Activated CD4-positive, alpha-beta T cell treated with anti-CD3 and anti-CD28 coated beads, Interleukin-2, amount 10 ng/mL, durations not matched to agents 7 days and 5 days (primary cell): ENCODE data around the gene POGZ. TPM values are rescaled to one million over a fixed set of nuclear protein-coding genes. Genes with fewer than 3 reads are reported as not detected.

Experiments
- CTCF ChIA-PET: fragments of 350-600 bp; sonication (Branson Sonifier 250); formaldehyde crosslinking; loops from one replicate; lab custom pipeline; 2021; ENCODE audit warnings: antibody characterized with exemption; lab: Charles Lee
- POLR2A ChIA-PET: fragments of 350-600 bp; sonication (Branson Sonifier 250); formaldehyde crosslinking; loops from one replicate; lab custom pipeline; 2021; ENCODE audit warnings: antibody characterized with exemption; lab: Charles Lee
- DNase-seq: peaks from one replicate; pipeline ENCODE4 v3.0.0-alpha.2; 2020
- H3K27ac Mint-ChIP-seq: one replicate; pipeline ENCODE4 v1.8.0; 2021; ENCODE audit warnings: mild to moderate bottlenecking, moderate library complexity, mixed read lengths
- H3K27me3 Mint-ChIP-seq: one replicate; pipeline ENCODE4 v1.8.0; 2021; ENCODE audit warnings: mixed read lengths
- H3K36me3 Mint-ChIP-seq: one replicate; pipeline ENCODE4 v1.8.0; 2021; ENCODE audit warnings: low read depth, mixed read lengths
- H3K4me1 Mint-ChIP-seq: one replicate; pipeline ENCODE4 v1.8.0; 2021; ENCODE audit warnings: mixed read lengths
- H3K4me3 Mint-ChIP-seq: one replicate; pipeline ENCODE4 v1.8.0; 2021; ENCODE audit warnings: mild to moderate bottlenecking, moderate library complexity, mixed read lengths
- H3K9me3 Mint-ChIP-seq: one replicate; pipeline ENCODE4 v1.8.0; 2021; ENCODE audit warnings: mixed read lengths
- total RNA-seq, 2 experiments: library from RNA; stranded (reverse); gene quantifications; one replicate each; pipeline ENCODE4 v1.2.3, GENCODE V29; 2021

POGZ gene
- total RNA-seq, 2 experiments from 2014 or later = 82.8 to 85.5 TPM

GRCh38 chr1:151492120-151492519 is 32.8 kb upstream of the POGZ start:
- no peaks in the 10 kb centered on the region for H3K36me3 Mint-ChIP-seq
- H3K27ac Mint-ChIP-seq = no peak overlapping the region
- CTCF ChIA-PET = interaction anchor here (0.5 kb wide), 1 partner anchor 74 kb away, joined by 3 read pairs; no protein-coding TSS in a partner anchor
- H3K9me3 Mint-ChIP-seq = no peaks in the 10 kb centered on the region
- H3K4me3 Mint-ChIP-seq = no peak overlapping the region
- POLR2A ChIA-PET = no interaction called here
- no peak for DNase-seq
- H3K27me3 Mint-ChIP-seq = peaks cover 2% of the 10 kb centered on the region
- H3K4me1 Mint-ChIP-seq = no peaks in the 10 kb centered on the region

DNA sequence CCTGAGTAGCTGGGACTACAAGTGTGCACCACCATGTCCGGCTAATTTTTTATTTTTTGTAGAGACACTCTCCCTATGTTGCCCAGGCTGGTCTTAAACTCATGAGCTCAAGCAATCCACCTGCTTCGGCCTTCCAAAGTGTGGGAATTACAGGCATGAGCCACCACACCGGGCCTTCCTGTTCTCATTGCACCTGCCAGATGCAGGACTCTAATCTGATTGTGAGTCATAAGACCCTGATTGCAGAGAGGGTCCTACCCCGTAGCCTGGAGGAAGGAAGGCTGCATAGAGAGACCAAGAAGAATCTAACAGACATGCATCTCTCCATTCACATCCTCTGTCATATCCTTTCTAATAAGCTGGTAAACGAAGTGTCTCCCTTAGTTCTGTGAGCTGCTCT is 32.3 kb upstream of the POGZ start:
- H3K9me3 Mint-ChIP-seq = no peaks in the 10 kb centered on the region
- DNase-seq = no peak
- ChIA-PET POLR2A (no interaction called here), CTCF (interaction anchor here (0.5 kb wide), 1 partner anchor 73 kb away, joined by 3 read pairs; no protein-coding TSS in a partner anchor)
- H3K4me1 Mint-ChIP-seq = no peaks in the 10 kb centered on the region
- H3K27ac Mint-ChIP-seq = no peak overlapping the region
- H3K36me3 Mint-ChIP-seq = no peaks in the 10 kb centered on the region
- H3K4me3 Mint-ChIP-seq = no peak overlapping the region
- H3K27me3 Mint-ChIP-seq = peaks cover 2% of the 10 kb centered on the region

- no peaks in the 10 kb centered on the region for H3K4me1 Mint-ChIP-seq
- ChIA-PET POLR2A (no interaction called here), CTCF (interaction anchor here (0.9 to 1.3 kb wide), 2 partner anchors 10 to 15 kb away, joined by 3 to 4 read pairs; no protein-coding TSS in a partner anchor)
- no peak for DNase-seq
- peaks cover 4% of the 10 kb centered on the region for H3K9me3 Mint-ChIP-seq
- no peak overlapping the region for H3K4me3 Mint-ChIP-seq
- no peaks in the 10 kb centered on the region for H3K36me3 Mint-ChIP-seq
- no peaks in the 10 kb centered on the region for H3K27me3 Mint-ChIP-seq
- H3K27ac Mint-ChIP-seq = no peak overlapping the region
Observed at GRCh38 chr1:151486557-151486956, 27.3 kb upstream of the POGZ start.

- peaks cover 4% of the 10 kb centered on the region for H3K9me3 Mint-ChIP-seq
- H3K36me3 Mint-ChIP-seq = no peaks in the 10 kb centered on the region
- POLR2A ChIA-PET = no interaction called here
- CTCF ChIA-PET = interaction anchor here (1.2 to 1.3 kb wide), 2 partner anchors 15 to 41 kb away, joined by 3 to 4 read pairs; no protein-coding TSS in a partner anchor
- H3K4me1 Mint-ChIP-seq = no peaks in the 10 kb centered on the region
- H3K4me3 Mint-ChIP-seq = no peak overlapping the region
- no peaks in the 10 kb centered on the region for H3K27me3 Mint-ChIP-seq
- no peak for DNase-seq
- H3K27ac Mint-ChIP-seq = no peak overlapping the region
Observed at GRCh38 chr1:151485685-151486255, 26.5 kb upstream of the POGZ start.

- DNase-seq = no peak
- H3K4me3 Mint-ChIP-seq = no peak overlapping the region
- H3K4me1 Mint-ChIP-seq = no peaks in the 10 kb centered on the region
- H3K36me3 Mint-ChIP-seq = no peaks in the 10 kb centered on the region
- ChIA-PET CTCF (interaction anchor here (0.6 to 2.5 kb wide), 2 partner anchors 12 to 204 kb away, joined by 3 to 7 read pairs; no protein-coding TSS in a partner anchor), POLR2A (no interaction called here)
- H3K27ac Mint-ChIP-seq = no peak overlapping the region
- H3K9me3 Mint-ChIP-seq = peaks cover 7% of the 10 kb centered on the region
- H3K27me3 Mint-ChIP-seq = peaks cover 1% of the 10 kb centered on the region
Observed at GRCh38 chr1:151482017-151482416, 22.7 kb upstream of the POGZ start.

DNA sequence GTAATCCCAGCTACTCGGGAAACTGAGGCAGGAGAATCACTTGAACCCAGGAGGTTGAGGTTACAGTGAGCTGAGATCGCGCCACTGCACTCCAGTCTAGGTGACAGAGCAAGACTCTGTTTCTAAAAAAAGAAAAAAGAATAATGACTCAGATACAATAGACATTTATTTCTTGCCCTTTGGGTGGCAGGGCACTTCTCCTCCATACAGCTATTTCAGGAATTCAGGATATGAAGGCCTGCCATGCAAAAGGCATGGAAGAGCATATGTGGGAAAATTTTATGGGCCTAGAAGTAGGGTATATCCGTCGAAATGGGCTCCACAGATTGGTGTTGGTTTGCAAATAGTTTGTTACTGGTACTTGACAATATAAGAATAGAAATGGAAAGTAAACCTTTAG is 20.2 kb upstream of the POGZ start:
- H3K4me1 Mint-ChIP-seq = peaks cover 2% of the 10 kb centered on the region
- ChIA-PET CTCF (interaction anchor here (1.0 to 1.6 kb wide), 3 partner anchors 10 to 35 kb away, joined by 3 read pairs; no protein-coding TSS in a partner anchor), POLR2A (interaction anchor here (0.6 kb wide), 1 partner anchor 278 kb away, joined by 3 read pairs; no protein-coding TSS in a partner anchor)
- H3K36me3 Mint-ChIP-seq = no peaks in the 10 kb centered on the region
- peaks cover 5% of the 10 kb centered on the region for H3K27me3 Mint-ChIP-seq
- peaks cover 7% of the 10 kb centered on the region for H3K9me3 Mint-ChIP-seq
- no peak for DNase-seq
- no peak overlapping the region for H3K4me3 Mint-ChIP-seq
- no peak overlapping the region for H3K27ac Mint-ChIP-seq

GRCh38 chr1:151478923-151479322 is 19.6 kb upstream of the POGZ start:
- Mint-ChIP-seq H3K9me3 (peaks cover 7% of the 10 kb centered on the region), H3K27ac (no peak overlapping the region), H3K4me3 (no peak overlapping the region), H3K4me1 (peaks cover 3% of the 10 kb centered on the region), H3K36me3 (no peaks in the 10 kb centered on the region), H3K27me3 (peaks cover 5% of the 10 kb centered on the region)
- POLR2A ChIA-PET = no interaction called here
- no peak for DNase-seq
- CTCF ChIA-PET = interaction anchor here (1.3 to 1.6 kb wide), 2 partner anchors 10 to 35 kb away, joined by 3 read pairs; no protein-coding TSS in a partner anchor

- POLR2A ChIA-PET = no interaction called here
- H3K4me3 Mint-ChIP-seq = no peak overlapping the region
Observed at GRCh38 chr1:151478140-151478812, 19.0 kb upstream of the POGZ start.

DNA sequence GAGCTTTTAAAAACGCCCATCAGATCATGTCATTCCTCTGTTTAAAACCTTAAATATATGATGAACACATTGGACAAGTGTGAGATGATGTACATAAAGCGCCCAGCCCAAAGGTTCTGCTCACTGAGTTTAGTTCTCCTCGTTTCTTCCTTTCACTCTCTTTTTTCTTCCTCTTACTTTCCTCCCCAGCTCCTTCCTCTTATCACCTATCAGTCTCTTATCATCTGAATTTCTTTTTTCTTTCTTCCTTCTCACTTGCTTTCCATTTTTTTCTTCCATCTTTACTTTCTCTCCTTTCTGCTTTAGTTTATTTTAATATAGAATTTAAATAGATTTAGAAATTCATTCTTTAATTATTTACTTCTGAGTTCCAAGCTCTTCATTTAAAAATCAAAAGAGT is 17.8 kb upstream of the POGZ start:
- no peak overlapping the region for H3K4me3 Mint-ChIP-seq
- POLR2A ChIA-PET = no interaction called here
- peaks cover 5% of the 10 kb centered on the region for H3K9me3 Mint-ChIP-seq

More at GRCh38 chr1:151478140-151478812, 19.0 kb upstream of the POGZ start:
- Mint-ChIP-seq H3K4me1 (peaks cover 7% of the 10 kb centered on the region), H3K36me3 (no peaks in the 10 kb centered on the region), H3K9me3 (peaks cover 7% of the 10 kb centered on the region), H3K27me3 (peaks cover 5% of the 10 kb centered on the region), H3K27ac (no peak overlapping the region)
- CTCF ChIA-PET = interaction anchor here (1.6 to 3.9 kb wide), 2 partner anchors 14 to 34 kb away, joined by 3 to 24 read pairs; no protein-coding TSS in a partner anchor
- DNase-seq = no peak

GRCh38 chr1:151476083-151476482 is 16.8 kb upstream of the POGZ start:
- Mint-ChIP-seq H3K4me3 (no peak overlapping the region), H3K27me3 (peaks cover 5% of the 10 kb centered on the region), H3K9me3 (peaks cover 3% of the 10 kb centered on the region), H3K4me1 (peaks cover 13% of the 10 kb centered on the region), H3K36me3 (no peaks in the 10 kb centered on the region), H3K27ac (no peak overlapping the region)
- ChIA-PET POLR2A (no interaction called here), CTCF (interaction anchor here (0.7 to 3.9 kb wide), 3 partner anchors 12 to 23 kb away, joined by 4 to 24 read pairs (median 4); no protein-coding TSS in a partner anchor)
- DNase-seq = no peak

More for the DNA sequence above, 17.8 kb upstream of the POGZ start:
- peaks cover 5% of the 10 kb centered on the region for H3K27me3 Mint-ChIP-seq
- CTCF ChIA-PET = interaction anchor here (0.8 to 3.9 kb wide), 2 partner anchors 10 to 13 kb away, joined by 3 to 24 read pairs; no protein-coding TSS in a partner anchor
- H3K36me3 Mint-ChIP-seq = no peaks in the 10 kb centered on the region
- H3K27ac Mint-ChIP-seq = no peak overlapping the region
- H3K4me1 Mint-ChIP-seq = peaks cover 13% of the 10 kb centered on the region
- no peak for DNase-seq

GRCh38 chr1:151475175-151475574 is 15.9 kb upstream of the POGZ start:
- no peak for DNase-seq

GRCh38 chr1:151474745-151475144 is 15.5 kb upstream of the POGZ start:
- ChIA-PET POLR2A (no interaction called here), CTCF (interaction anchor here (0.6 to 3.9 kb wide), 8 partner anchors 9 to 401 kb away, joined by 3 to 24 read pairs (median 4); no protein-coding TSS in a partner anchor)
- no peak for DNase-seq
- Mint-ChIP-seq H3K27me3 (peaks cover 5% of the 10 kb centered on the region), H3K9me3 (no peaks in the 10 kb centered on the region), H3K4me1 (peaks cover 13% of the 10 kb centered on the region), H3K27ac (no peak overlapping the region), H3K36me3 (no peaks in the 10 kb centered on the region), H3K4me3 (no peak overlapping the region)

More at GRCh38 chr1:151475175-151475574, 15.9 kb upstream of the POGZ start:
- CTCF ChIA-PET = interaction anchor here (0.6 to 3.9 kb wide), 7 partner anchors 9 to 401 kb away, joined by 3 to 24 read pairs (median 4); no protein-coding TSS in a partner anchor
- POLR2A ChIA-PET = no interaction called here
- no peaks in the 10 kb centered on the region for H3K36me3 Mint-ChIP-seq
- no peak overlapping the region for H3K27ac Mint-ChIP-seq
- H3K4me1 Mint-ChIP-seq = peaks cover 13% of the 10 kb centered on the region
- peaks cover 5% of the 10 kb centered on the region for H3K27me3 Mint-ChIP-seq
- H3K9me3 Mint-ChIP-seq = no peaks in the 10 kb centered on the region
- no peak overlapping the region for H3K4me3 Mint-ChIP-seq
